NCI-H2081 treated with DMSO at 0.1 percent for 48 hours (cell line): ENCODE results near the gene HSPA12A.

Experiments used
- DNase-seq: peaks from one replicate; lab custom pipeline; 2025; lab: John Stamatoyannopoulos, UW

The HSPA12A gene

DNA sequence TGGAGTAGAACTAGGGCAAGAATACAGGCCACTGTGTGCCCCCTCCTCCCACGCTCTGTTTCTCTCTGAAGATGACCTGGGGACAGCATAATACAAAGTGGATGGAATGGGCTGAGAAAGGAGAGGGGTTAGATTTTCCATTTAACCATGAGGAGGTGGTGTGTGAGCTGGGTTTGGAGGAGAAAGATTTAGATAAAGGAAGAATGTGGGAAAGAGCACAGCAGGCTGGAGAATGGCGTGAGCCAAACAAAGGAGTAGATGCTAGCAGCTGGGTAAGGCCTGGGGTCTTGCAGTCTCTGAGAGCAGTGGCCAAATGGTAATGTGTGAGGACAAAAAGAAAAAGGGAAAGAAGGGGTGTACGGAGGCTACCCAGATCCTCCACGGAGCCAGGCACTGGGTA lies 113.0 kb downstream of the HSPA12A start:
- no peak for DNase-seq

DNA sequence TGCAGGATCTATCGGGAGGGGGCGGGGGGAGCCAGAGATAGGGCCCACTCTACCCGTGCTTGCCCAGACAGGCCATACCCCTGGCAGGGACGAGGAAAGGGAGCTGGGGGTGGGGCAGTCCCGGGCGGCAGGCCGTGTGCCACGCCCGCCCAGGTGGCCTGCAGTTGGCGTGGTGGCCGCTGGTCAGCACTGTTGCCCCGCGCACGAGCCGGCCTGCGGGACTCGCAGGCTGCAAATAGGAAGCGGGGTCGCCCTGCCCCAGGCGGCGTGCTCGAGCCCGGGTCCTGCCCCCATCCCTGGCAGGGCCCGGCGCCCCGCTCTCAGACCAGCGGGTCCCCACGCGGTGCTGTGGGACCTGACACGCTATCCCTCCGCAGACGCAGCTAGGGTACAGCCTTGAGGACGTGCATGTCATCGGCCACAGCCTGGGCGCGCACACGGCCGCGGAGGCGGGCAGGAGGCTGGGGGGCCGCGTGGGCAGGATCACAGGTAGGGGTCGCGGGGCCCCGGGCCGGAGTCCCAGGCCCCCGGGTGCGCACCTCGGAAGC lies 114.9 kb downstream of the HSPA12A start:
- no peak for DNase-seq

DNA sequence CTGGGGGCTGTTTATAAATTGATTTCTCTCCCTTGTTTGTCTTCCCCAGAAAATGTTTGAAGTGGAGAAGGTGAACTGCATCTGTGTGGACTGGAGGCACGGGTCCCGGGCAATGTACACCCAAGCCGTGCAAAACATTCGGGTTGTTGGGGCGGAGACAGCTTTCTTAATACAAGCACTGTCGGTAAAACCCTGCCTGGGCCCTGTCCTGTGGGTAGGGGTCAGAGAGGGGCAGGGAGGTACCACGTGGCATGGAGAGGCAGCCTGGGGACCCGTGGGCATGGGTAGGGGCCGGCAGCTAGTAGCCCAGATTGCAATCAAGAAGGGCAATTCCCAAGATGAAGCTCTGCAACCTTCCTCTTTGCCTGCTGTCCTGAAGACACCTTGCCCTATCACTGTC lies 115.6 kb downstream of the HSPA12A start:
- DNase-seq: no peak

DNA sequence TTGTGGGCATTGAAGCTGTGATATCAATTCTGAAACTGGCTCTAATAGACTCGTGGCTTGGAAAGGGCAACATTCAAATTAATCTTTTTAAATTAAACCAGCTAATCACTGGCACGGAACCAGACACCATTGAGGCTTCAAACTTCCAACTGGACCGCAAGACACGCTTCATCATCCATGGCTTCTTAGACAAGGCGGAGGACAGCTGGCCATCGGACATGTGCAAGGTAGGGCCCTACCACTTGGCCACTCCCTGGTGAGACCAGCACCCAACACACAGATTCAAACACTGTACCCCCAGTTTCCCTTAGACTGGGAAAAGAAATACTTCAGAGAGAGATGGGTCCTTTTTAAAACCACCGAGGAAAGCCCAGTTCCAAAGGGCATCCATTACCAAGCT lies 116.5 kb downstream of the HSPA12A start:
- DNase-seq: no peak

DNA sequence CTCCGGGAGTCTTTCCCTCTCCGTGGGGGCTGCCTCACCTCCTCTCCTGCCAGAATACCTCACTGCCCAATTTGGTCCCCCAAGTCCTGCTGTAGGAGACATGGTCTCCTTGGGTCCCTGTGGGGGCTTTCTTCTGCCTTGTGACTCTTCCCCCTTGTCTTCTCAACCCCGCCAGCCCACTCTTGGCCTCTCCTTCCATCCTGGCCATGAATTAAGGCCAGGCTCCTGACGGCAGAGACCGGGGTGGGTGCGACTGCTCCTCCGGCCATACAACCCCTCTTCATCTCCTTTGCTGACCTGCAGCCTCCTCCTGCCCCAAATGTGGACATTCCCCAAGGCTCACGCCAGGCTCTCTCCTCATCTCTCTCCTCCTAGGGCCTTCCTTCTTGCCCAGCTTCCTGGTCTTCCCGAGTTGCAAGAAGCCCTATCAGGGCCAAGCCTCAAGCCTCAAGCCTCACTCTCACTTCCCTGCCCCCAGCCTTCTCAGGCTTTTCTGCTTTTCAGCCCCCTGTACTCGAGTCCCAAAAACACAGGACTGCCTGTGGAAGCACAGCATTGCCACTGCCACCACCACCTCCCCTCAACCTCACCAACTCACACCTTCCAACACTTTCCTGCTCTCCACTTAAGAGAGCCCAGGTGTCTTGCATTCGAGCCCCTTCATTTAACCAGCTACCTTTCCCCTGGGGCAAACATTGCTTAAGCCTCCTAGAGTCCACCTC lies 120.3 kb downstream of the HSPA12A start:
- DNase-seq: no peak

DNA sequence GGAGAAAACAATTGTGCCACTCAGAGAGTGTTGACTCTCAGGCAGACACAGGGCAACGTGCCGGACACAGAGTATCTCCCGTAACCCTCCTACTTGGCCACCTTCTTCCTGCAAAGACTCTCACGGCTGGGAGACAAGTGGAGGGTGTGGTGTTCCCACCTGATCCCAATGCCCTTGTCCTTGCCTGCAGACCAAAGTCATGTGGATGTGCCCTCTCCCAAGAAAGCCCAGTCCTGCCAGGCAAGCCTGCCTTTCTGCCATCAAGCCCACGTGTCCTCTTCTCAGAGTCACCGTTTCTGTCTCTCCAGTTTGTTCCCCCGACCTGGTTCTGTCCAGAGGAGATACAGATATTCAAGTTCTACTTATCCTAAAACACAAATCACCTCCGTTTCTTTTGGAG lies 120.9 kb downstream of the HSPA12A start:
- DNase-seq: no peak
